Measurements from ENCODE around the gene KDSR. TPM values are rescaled to one million over a fixed set of nuclear protein-coding genes. Genes with fewer than 3 reads are reported as not detected.

KDSR gene
- total RNA-seq, 1 experiment from 2014 or later, result 26.8 TPM

DNA sequence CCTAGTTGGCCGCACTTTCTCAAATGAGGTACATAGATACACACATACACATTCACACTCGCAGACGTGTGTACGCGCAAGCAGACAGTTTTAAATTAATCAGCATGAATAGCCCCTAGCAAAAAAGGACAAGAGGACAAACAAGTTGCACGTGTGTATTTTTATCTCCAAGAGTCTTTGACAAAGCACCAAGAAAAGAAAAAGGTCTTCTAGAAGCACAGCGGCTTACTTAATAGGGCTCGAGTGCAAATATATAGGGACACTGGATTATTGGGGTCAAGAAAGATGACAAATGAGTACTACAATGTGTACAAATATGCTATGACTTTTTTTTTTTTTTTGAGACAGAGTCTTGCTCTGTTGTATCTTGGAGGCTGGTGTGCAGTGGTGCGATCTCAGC is 45.7 kb downstream of the KDSR start:
- H3K4me1 Mint-ChIP-seq (ENCODE audit: low read depth, unreplicated experiment), result peaks cover 7% of the 10 kb centered on the region
- no peaks in the 10 kb centered on the region for H3K27me3 Mint-ChIP-seq (ENCODE audit: insufficient read depth, unreplicated experiment)
- intact Hi-C loops (cut with micrococcal nuclease; ENCODE audit: unreplicated experiment), result no loop called here
- no peaks in the 10 kb centered on the region for H3K36me3 Mint-ChIP-seq (ENCODE audit: insufficient read depth, unreplicated experiment)
- 0 out of 2 replicates have a peak, but pooled peaks cover 5% of the 10 kb centered on the region for H3K4me1 ChIP-seq
- ChIA-PET CTCF (no interaction called here), POLR2A (no interaction called here)
- TF ChIP-seq, protein P1, sequence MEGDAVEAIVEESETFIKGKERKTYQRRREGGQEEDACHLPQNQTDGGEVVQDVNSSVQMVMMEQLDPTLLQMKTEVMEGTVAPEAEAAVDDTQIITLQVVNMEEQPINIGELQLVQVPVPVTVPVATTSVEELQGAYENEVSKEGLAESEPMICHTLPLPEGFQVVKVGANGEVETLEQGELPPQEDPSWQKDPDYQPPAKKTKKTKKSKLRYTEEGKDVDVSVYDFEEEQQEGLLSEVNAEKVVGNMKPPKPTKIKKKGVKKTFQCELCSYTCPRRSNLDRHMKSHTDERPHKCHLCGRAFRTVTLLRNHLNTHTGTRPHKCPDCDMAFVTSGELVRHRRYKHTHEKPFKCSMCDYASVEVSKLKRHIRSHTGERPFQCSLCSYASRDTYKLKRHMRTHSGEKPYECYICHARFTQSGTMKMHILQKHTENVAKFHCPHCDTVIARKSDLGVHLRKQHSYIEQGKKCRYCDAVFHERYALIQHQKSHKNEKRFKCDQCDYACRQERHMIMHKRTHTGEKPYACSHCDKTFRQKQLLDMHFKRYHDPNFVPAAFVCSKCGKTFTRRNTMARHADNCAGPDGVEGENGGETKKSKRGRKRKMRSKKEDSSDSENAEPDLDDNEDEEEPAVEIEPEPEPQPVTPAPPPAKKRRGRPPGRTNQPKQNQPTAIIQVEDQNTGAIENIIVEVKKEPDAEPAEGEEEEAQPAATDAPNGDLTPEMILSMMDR (IDR thresholded peaks at IDR 0.05; ENCODE audit: insufficient read depth in 1 of 2, low read depth in 1 of 2, low read length in 1 of 2, severe bottlenecking in 1 of 2, unreplicated experiment in 1 of 2), result no peak
- BruUV-seq (replicated peaks), result TSS peak; percentile 75
- no peaks in the 10 kb centered on the region for H3K36me3 ChIP-seq (ENCODE audit: control insufficient read depth, insufficient read depth, low read length)
- H3K27ac Mint-ChIP-seq (ENCODE audit: unreplicated experiment), result peak overlapping the region; percentile 63
- no peaks in the 10 kb centered on the region for H3K9me3 Mint-ChIP-seq (ENCODE audit: unreplicated experiment)
- peak overlapping the region; percentile 82 for H3K4me3 Mint-ChIP-seq (ENCODE audit: unreplicated experiment)
- H3K9me3 ChIP-seq, result no peaks in the 10 kb centered on the region
- peak overlapping the region; percentile 53 for H3K4me3 ChIP-seq (ENCODE audit: low read depth, low read length)
- H3K27me3 ChIP-seq (replicated peaks; ENCODE audit: control insufficient read depth, insufficient read depth, low read length), result no peaks in the 10 kb centered on the region
- no peak for DNase-seq

DNA sequence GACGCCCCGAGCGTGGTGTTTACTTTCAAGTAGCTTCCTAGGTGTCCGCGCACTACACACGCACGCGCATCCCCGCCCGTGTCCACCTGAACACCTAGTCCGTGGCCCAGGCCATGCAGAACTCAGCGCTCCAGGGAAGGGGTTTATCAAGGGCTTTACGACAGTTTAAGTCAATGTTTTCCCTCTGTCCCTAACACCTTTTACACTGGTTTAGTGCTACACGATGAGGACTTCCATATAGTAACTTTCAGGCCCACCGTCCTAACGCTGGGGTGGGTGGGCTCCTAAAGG is 46.1 kb downstream of the KDSR start:
- Mint-ChIP-seq H3K4me1 (ENCODE audit: low read depth, unreplicated experiment) (peaks cover 7% of the 10 kb centered on the region), H3K27me3 (ENCODE audit: insufficient read depth, unreplicated experiment) (no peaks in the 10 kb centered on the region), H3K27ac (ENCODE audit: unreplicated experiment) (peak overlapping the region; percentile 63), H3K4me3 (ENCODE audit: unreplicated experiment) (peak overlapping the region; percentile 82), H3K9me3 (ENCODE audit: unreplicated experiment) (no peaks in the 10 kb centered on the region), H3K36me3 (ENCODE audit: insufficient read depth, unreplicated experiment) (no peaks in the 10 kb centered on the region)
- ChIA-PET POLR2A (no interaction called here), CTCF (no interaction called here)
- Histone ChIP-seq H3K4me3 (ENCODE audit: low read depth, low read length) (peak overlapping the region; percentile 53), H3K36me3 (ENCODE audit: control insufficient read depth, insufficient read depth, low read length) (no peaks in the 10 kb centered on the region), H3K27me3 (replicated peaks; ENCODE audit: control insufficient read depth, insufficient read depth, low read length) (no peaks in the 10 kb centered on the region), H3K4me1 (0 out of 2 replicates have a peak, but pooled peaks cover 5% of the 10 kb centered on the region), H3K9me3 (no peaks in the 10 kb centered on the region)
- no TSS peak for BruUV-seq (replicated peaks)
- intact Hi-C loops (cut with micrococcal nuclease; ENCODE audit: unreplicated experiment), result no loop called here
- DNase-seq, result no peak
- TF ChIP-seq, protein P1 (IDR thresholded peaks at IDR 0.05; ENCODE audit: insufficient read depth in 1 of 2, low read depth in 1 of 2, low read length in 1 of 2, severe bottlenecking in 1 of 2, unreplicated experiment in 1 of 2), result no peak

DNA sequence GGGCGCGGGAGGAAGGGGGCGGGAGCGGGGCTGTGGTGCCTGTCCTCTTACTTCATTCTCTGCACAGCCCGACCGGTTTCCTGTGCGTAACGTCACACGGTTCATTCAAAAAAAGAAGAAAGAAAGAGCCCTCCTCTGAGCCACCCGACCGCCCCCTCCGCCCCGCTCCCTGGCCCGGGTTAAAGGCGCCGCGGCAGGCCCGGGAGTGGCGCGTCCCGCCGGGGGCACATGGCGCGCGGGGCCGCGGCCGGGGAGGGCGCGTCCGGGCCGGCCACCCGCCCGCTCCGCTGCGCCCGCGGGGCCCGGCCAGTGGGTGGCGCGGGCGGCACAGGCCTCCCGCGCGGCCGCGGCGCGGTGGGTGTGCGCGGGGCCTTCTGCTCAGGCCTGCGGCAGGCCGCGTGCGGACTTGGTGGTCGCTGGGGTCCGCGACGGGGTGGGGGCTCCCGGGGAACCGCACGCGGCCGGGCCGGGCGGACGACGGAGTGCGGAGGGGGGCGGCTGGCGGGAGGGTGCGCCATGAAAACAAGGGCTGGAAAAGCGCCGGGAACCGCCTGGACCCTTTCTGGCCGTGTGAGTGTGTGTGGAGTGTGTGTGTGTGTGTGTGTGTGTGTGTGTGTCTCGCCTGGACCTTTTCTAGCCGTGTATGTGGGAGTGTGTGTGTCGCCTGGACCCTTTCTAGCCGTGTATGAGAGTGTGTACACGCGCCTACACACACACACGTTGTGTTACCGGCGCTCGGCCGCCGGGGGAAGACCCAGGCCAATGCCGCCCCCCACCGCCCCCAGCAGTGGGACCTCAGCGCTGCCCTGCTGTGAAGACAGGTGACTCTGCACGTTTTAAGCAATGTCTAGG is 46.7 kb downstream of the KDSR start:
- Histone ChIP-seq H3K36me3 (ENCODE audit: control insufficient read depth, insufficient read depth, low read length) (no peaks in the 10 kb centered on the region), H3K4me1 (0 out of 2 replicates have a peak, but pooled peaks cover 5% of the 10 kb centered on the region), H3K27me3 (replicated peaks; ENCODE audit: control insufficient read depth, insufficient read depth, low read length) (no peaks in the 10 kb centered on the region), H3K9me3 (no peaks in the 10 kb centered on the region), H3K4me3 (ENCODE audit: low read depth, low read length) (peak overlapping the region; percentile 53)
- no peaks in the 10 kb centered on the region for H3K9me3 Mint-ChIP-seq (ENCODE audit: unreplicated experiment)
- H3K27ac Mint-ChIP-seq (ENCODE audit: unreplicated experiment), result peak overlapping the region; percentile 63
- POLR2A ChIA-PET, result no interaction called here
- TF ChIP-seq, protein P1 (IDR thresholded peaks at IDR 0.05; ENCODE audit: insufficient read depth in 1 of 2, low read depth in 1 of 2, low read length in 1 of 2, severe bottlenecking in 1 of 2, unreplicated experiment in 1 of 2), result no peak
- H3K27me3 Mint-ChIP-seq (ENCODE audit: insufficient read depth, unreplicated experiment), result no peaks in the 10 kb centered on the region
- no peaks in the 10 kb centered on the region for H3K36me3 Mint-ChIP-seq (ENCODE audit: insufficient read depth, unreplicated experiment)
- intact Hi-C loops (cut with micrococcal nuclease; ENCODE audit: unreplicated experiment), result no loop called here
- peak overlapping the region; percentile 82 for H3K4me3 Mint-ChIP-seq (ENCODE audit: unreplicated experiment)
- peaks cover 7% of the 10 kb centered on the region for H3K4me1 Mint-ChIP-seq (ENCODE audit: low read depth, unreplicated experiment)
- CTCF ChIA-PET, result no interaction called here
- DNase-seq, result peak; percentile 67 to 68
- no TSS peak for BruUV-seq (replicated peaks)
